SK-N-SH (cell line): ENCODE measurements around the gene ISYNA1. TPM values are rescaled to one million over a fixed set of nuclear protein-coding genes. Genes with fewer than 3 reads are reported as not detected.

Experiments
- CTCF ChIA-PET: fragments of 300-600, 350-600 bp; formaldehyde crosslinking; extraction: SDS; loops from one replicate; lab custom pipeline; 2021; lab: Yijun Ruan, JAX
- POLR2A ChIA-PET: fragments of 350-600 bp; sonication (Branson Sonifier 250); formaldehyde crosslinking; extraction: SDS; loops from one replicate; lab custom pipeline; 2020; ENCODE audit warnings: antibody characterized with exemption, inconsistent platforms; lab: Yijun Ruan, JAX
- DNase-seq: peaks from one replicate; pipeline ENCODE4 v3.0.0; 2012
- H2AFZ ChIP-seq: fragments of 200-600 bp; sonication (generic); 2 replicates; pipeline ENCODE4 v1.8.1; 2016; ENCODE audit warnings: antibody characterized with exemption, mild to moderate bottlenecking, low read depth
- H3F3A ChIP-seq: fragments of 200-600 bp; sonication (generic); replicated peaks from 2 replicates; pipeline ENCODE3; 2016; ENCODE audit warnings: antibody characterized with exemption, mild to moderate bottlenecking; ENCODE audit not compliant: insufficient read depth
- H3K27ac ChIP-seq, 2 experiments: fragments of 200-500 bp in 1 of 2; fragments of 200-600 bp in 1 of 2; sonication (Bioruptor generic) in 1 of 2; sonication (generic), shearing (Covaris generic) in 1 of 2; 2 replicates each; pipeline versions ENCODE4 v1.5.1 to v1.6.1; 2014 to 2016; ENCODE audit warnings: low read depth in 2 of 2, inconsistent platforms in 1 of 2, low read length in 1 of 2, mild to moderate bottlenecking in 1 of 2, mixed read lengths in 1 of 2
- H3K27me3 ChIP-seq: fragments of 200-600 bp; sonication (generic), shearing (Covaris generic); 2 replicates; pipeline ENCODE4 v1.6.1; 2016; ENCODE audit warnings: mixed run types; ENCODE audit not compliant: insufficient read depth
- H3K36me3 ChIP-seq, 2 experiments: fragments of 200-500 bp in 1 of 2; fragments of 200-600 bp in 1 of 2; sonication (Bioruptor generic) in 1 of 2; sonication (generic) in 1 of 2; replicated peaks in 1 of 2; 2 replicates each; pipeline versions ENCODE3 to v1.5.1; 2014 to 2016; ENCODE audit warnings: low read length in 1 of 2, mild to moderate bottlenecking in 1 of 2; ENCODE audit not compliant: insufficient read depth in 2 of 2, control insufficient read depth in 1 of 2
- H3K4me1 ChIP-seq, 2 experiments: fragments of 200-500 bp in 1 of 2; fragments of 200-600 bp in 1 of 2; sonication (Bioruptor generic) in 1 of 2; sonication (generic), shearing (Covaris generic) in 1 of 2; 2 replicates each; pipeline versions ENCODE4 v1.5.1 to v1.6.1; 2014 to 2016; ENCODE audit warnings: low read depth in 1 of 2, low read length in 1 of 2, mixed run types in 1 of 2; ENCODE audit not compliant: insufficient read depth in 2 of 2, control insufficient read depth in 1 of 2
- H3K4me2 ChIP-seq: fragments of 200-600 bp; sonication (generic), shearing (Covaris generic); 2 replicates; pipeline ENCODE4 v1.6.1; 2017; ENCODE audit warnings: mixed run types
- H3K4me3 ChIP-seq, 2 experiments: fragments of 200-500 bp in 1 of 2; fragments of 200-600 bp in 1 of 2; sonication (Bioruptor generic) in 1 of 2; sonication (generic), shearing (Covaris generic) in 1 of 2; 2 replicates each; pipeline versions ENCODE4 v1.5.1 to v1.8.1; 2014 to 2016; ENCODE audit warnings: low read depth in 2 of 2, inconsistent platforms in 1 of 2, low read length in 1 of 2, mild to moderate bottlenecking in 1 of 2, mixed read lengths in 1 of 2, moderate library complexity in 1 of 2
- H3K79me2 ChIP-seq: fragments of 200-600 bp; sonication (generic); 2 replicates; pipeline ENCODE4 v1.8.1; 2017; ENCODE audit warnings: mild to moderate bottlenecking; ENCODE audit not compliant: insufficient read depth
- H3K9ac ChIP-seq: fragments of 200-600 bp; sonication (generic); 2 replicates; pipeline ENCODE4 v1.6.1; 2017; ENCODE audit warnings: mixed run types
- H3K9me2 ChIP-seq: fragments of 200-600 bp; sonication (generic); 2 replicates; pipeline ENCODE4 v1.6.1; 2017; ENCODE audit warnings: mixed run types
- H3K9me3 ChIP-seq: fragments of 200-600 bp; sonication (generic); 2 replicates; pipeline ENCODE4 v1.6.1; 2017; ENCODE audit warnings: mixed run types, mild to moderate bottlenecking, moderate library complexity
- H4K20me1 ChIP-seq: fragments of 200-600 bp; sonication (generic); 2 replicates; pipeline ENCODE4 v1.6.1; 2017; ENCODE audit warnings: mild to moderate bottlenecking, mixed run types; ENCODE audit not compliant: insufficient read depth
- CHD2 ChIP-seq: fragments of 150-350 bp; IDR thresholded peaks from 2 replicates; pipeline ENCODE4 v1.6.1; 2018; ENCODE audit warnings: low read length; ENCODE audit not compliant: partially characterized antibody
- EZH2phosphoT487 ChIP-seq: fragments of 200-600 bp; sonication (generic); IDR thresholded peaks from 2 replicates; pipeline ENCODE4 v1.6.1; 2017; ENCODE audit warnings: low read depth, mixed run types, mild to moderate bottlenecking, antibody characterized with exemption, moderate library complexity, borderline replicate concordance
- GATA2 ChIP-seq: sonication (generic); formaldehyde crosslinking; IDR thresholded peaks from 2 replicates; pipeline ENCODE4 v1.5.0; 2020; ENCODE audit warnings: mild to moderate bottlenecking, missing genetic modification reagents
- RAD21 ChIP-seq: IDR thresholded peaks from 2 replicates; pipeline ENCODE4 v1.6.1; 2012; ENCODE audit warnings: mild to moderate bottlenecking, low read length
- RFX5 ChIP-seq: IDR thresholded peaks from 2 replicates; pipeline ENCODE4 v1.6.1; 2012; ENCODE audit warnings: mild to moderate bottlenecking, improper control_type of control experiment, low read length
- TCF12 ChIP-seq: IDR thresholded peaks from 2 replicates; pipeline ENCODE4 v1.4.0; 2012
- TEAD4 ChIP-seq: IDR thresholded peaks from 2 replicates; pipeline ENCODE4 v1.4.0; 2012; ENCODE audit warnings: mild to moderate bottlenecking, borderline replicate concordance; ENCODE audit not compliant: insufficient read depth
- WGBS: methylation state at CpG from one replicate; pipeline ENCODE4 v1.1.6; 2017; ENCODE audit warnings: low lambda C conversion rate; 5-methylcytosine and 5-hydroxymethylcytosine counted together
- polyA plus RNA-seq, 3 experiments: library from polyadenylated mRNA; depleted of rRNA; stranded (reverse); fragments of >200 nt; gene quantifications; 2 replicates each; pipeline ENCODE4 v1.2.3, GENCODE V29; 2012

The ISYNA1 gene
- polyA plus RNA-seq, 1 of the 3 experiments (the other 2 are of a cell fraction) = 48.0 TPM

GRCh38 chr19:18424890-18425514, 12.9 kb downstream of the ISYNA1 start:
- no peak overlapping the region for H3K4me3 ChIP-seq
- no peaks in the 10 kb centered on the region for H3K27me3 ChIP-seq
- no peak overlapping the region for H3K9ac ChIP-seq
- H3K4me1 ChIP-seq = peaks cover 23 to 52% of the 10 kb centered on the region in 2 experiments; a peak in 2 of 4 replicates
- 91% methylated on average over 11 of the region's 17 CpGs for WGBS
- ChIA-PET POLR2A (interaction anchor here (1.2 kb wide), 1 partner anchor 144 kb away, joined by 3 read pairs; the partner anchor contains the start of gene JUND), CTCF (interaction anchor here (1.3 to 1.5 kb wide), 3 partner anchors 14 to 173 kb away, joined by 4 to 6 read pairs (median 4); no protein-coding TSS in a partner anchor)
- no peaks in the 10 kb centered on the region for H3K9me3 ChIP-seq
- no peaks in the 10 kb centered on the region for H3F3A ChIP-seq
- no peak overlapping the region for H2AFZ ChIP-seq
- no peak overlapping the region; a peak in 1 of 4 replicates for H3K27ac ChIP-seq
- peaks cover 0 to 5% of the 10 kb centered on the region in 2 experiments for H3K36me3 ChIP-seq
- no peak for TF ChIP-seq TCF12
- no peak for TF ChIP-seq EZH2phosphoT487
- H3K9me2 ChIP-seq = no peaks in the 10 kb centered on the region
- peaks cover 52% of the 10 kb centered on the region for H4K20me1 ChIP-seq
- H3K4me2 ChIP-seq = no peak overlapping the region
- peaks cover 58% of the 10 kb centered on the region for H3K79me2 ChIP-seq
- no peak for DNase-seq

GRCh38 chr19:18424122-18424889, 13.6 kb downstream of the ISYNA1 start:
- Histone ChIP-seq H3K79me2 (peaks cover 61% of the 10 kb centered on the region), H3K36me3 (peaks cover 0 to 5% of the 10 kb centered on the region in 2 experiments), H3K4me3 (no peak overlapping the region), H3K9me2 (no peaks in the 10 kb centered on the region), H3K4me1 (peaks cover 17 to 45% of the 10 kb centered on the region in 2 experiments; a peak in 2 of 4 replicates), H3F3A (no peaks in the 10 kb centered on the region), H3K27ac (no peak overlapping the region; a peak in 1 of 4 replicates), H2AFZ (no peak overlapping the region), H3K4me2 (no peak overlapping the region), H3K27me3 (no peaks in the 10 kb centered on the region), H3K9ac (no peak overlapping the region), H3K9me3 (no peaks in the 10 kb centered on the region), H4K20me1 (peaks cover 52% of the 10 kb centered on the region)
- POLR2A ChIA-PET = interaction anchor here (1.2 kb wide), 1 partner anchor 143 kb away, joined by 3 read pairs; the partner anchor contains the start of gene JUND
- TF ChIP-seq RFX5 (no peak), RAD21 (no peak), CHD2 (no peak), GATA2 (CRISPR knock-in tag) (no peak), TEAD4 (no peak)
- DNase-seq = no peak
- 96% methylated on average over 16 of the region's 22 CpGs for whole genome bisulfite sequencing
- CTCF ChIA-PET = interaction anchor here (0.9 to 1.5 kb wide), 4 partner anchors 8 to 173 kb away, joined by 3 to 4 read pairs (median 4); no protein-coding TSS in a partner anchor
